ENCODE results near the gene NADK2. TPM values are rescaled to one million over a fixed set of nuclear protein-coding genes. Genes with fewer than 3 reads are reported as not detected.

NADK2 gene
- total and polyA plus RNA-seq, 9 of the 15 experiments (the other 6 are each of a cell fraction or from before 2014, with no cell fraction given) = 10.6 to 41.0 (median 24.0) TPM

DNA sequence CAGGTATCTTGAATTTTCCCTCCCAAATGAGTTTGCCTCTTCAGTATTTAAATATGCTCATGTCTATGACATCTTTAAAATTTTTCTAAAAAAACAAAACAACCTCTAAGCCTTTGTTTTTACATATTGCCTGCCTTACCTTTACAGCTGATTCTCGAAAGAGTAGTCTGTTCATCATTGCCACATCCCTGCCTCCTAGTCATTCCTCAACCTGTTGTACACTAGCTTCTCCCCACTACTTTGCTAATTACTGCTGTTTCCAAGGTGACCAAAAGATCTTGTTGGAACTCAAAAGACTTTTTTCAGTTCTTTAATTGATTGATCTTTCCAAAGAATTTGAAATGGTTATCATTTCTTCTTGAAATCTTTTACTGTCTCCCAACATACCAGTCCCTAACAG, 1.9 kb upstream of the NADK2 start:
- DNase-seq (ENCODE audit: extremely low read depth in 1 of 4, low spot score in 3 of 4) = no peak
- in situ Hi-C loops (cut with MboI) = no loop called here
- no peak for TF ChIP-seq HOMEZ (CRISPR knock-in tag; IDR thresholded peaks at IDR 0.05)
- 0 out of 2 replicates have a peak, but pooled peaks have one; percentile 11 for TF ChIP-seq RFX1 (IDR thresholded peaks at IDR 0.05)
- TF ChIP-seq XRCC3 (IDR thresholded peaks at IDR 0.05) = no peak
- Histone ChIP-seq H3K36me3 (ENCODE audit: control insufficient read depth, insufficient read depth, low read length) (no peaks in the 10 kb centered on the region), H3K27me3 (ENCODE audit: control insufficient read depth in 2 of 2, insufficient read depth in 2 of 2, low read length in 2 of 2) (no peaks in the 10 kb centered on the region), H4K20me1 (replicated peaks; ENCODE audit: control insufficient read depth, insufficient read depth, low read length) (no peaks in the 10 kb centered on the region), H3K27ac (ENCODE audit: extremely low read depth, low read depth, low read length) (no peak overlapping the region), H3K9me3 (replicated peaks; ENCODE audit: control insufficient read depth, insufficient read depth, low read depth, low read length) (peaks cover 6% of the 10 kb centered on the region; the same call in 1 of the 2 replicates), H3K79me2 (ENCODE audit: control insufficient read depth, insufficient read depth, low read length) (peaks cover 32% of the 10 kb centered on the region), H3K9me1 (ENCODE audit: control insufficient read depth, insufficient read depth, low read length) (no peaks in the 10 kb centered on the region), H3K4me3 (no peak overlapping the region), H2AFZ (ENCODE audit: low read depth, low read length) (no peak overlapping the region), H3K9ac (ENCODE audit: insufficient read depth in 1 of 2, low read depth in 2 of 2, low read length in 2 of 2) (no peak overlapping the region), H3K4me2 (ENCODE audit: insufficient read depth, low read length) (no peak overlapping the region), H3K4me1 (replicated peaks in 1 of 2; ENCODE audit: control insufficient read depth in 2 of 2, insufficient read depth in 2 of 2, low read length in 2 of 2) (peaks cover 20 to 21% of the 10 kb centered on the region in 2 experiments)
- 85% methylated on average over 1 of the region's 1 CpG for WGBS (ENCODE audit: insufficient coverage, low coverage, missing lambda C conversion rate)
- intact Hi-C loops (cut with micrococcal nuclease) = loop anchor here (2.0 to 10.0 kb wide), 2 partner anchors 65 to 451 kb away; no protein-coding TSS in a partner anchor
- CTCF ChIA-PET (ENCODE audit: low intra/inter-chr PET ratio) = no interaction called here
- POLR2A ChIA-PET = interaction anchor here (1.1 to 9.0 kb wide), 3 partner anchors 9 to 14 kb away, joined by 3 to 71 read pairs (median 7); no protein-coding TSS in a partner anchor
- BruUV-seq (replicated peaks) = no TSS peak
- no peak for ATAC-seq
- FAIRE-seq = no peak

All from K562 (cell line).